ENCODE results near the gene CLCNKA. TPM values are rescaled to one million over a fixed set of nuclear protein-coding genes. Genes with fewer than 3 reads are reported as not detected.

Gene CLCNKA
- polyA plus RNA-seq, 1 donor (not counting 4 experiments of a cell fraction or from before 2014, with no cell fraction given), result not detected

DNA sequence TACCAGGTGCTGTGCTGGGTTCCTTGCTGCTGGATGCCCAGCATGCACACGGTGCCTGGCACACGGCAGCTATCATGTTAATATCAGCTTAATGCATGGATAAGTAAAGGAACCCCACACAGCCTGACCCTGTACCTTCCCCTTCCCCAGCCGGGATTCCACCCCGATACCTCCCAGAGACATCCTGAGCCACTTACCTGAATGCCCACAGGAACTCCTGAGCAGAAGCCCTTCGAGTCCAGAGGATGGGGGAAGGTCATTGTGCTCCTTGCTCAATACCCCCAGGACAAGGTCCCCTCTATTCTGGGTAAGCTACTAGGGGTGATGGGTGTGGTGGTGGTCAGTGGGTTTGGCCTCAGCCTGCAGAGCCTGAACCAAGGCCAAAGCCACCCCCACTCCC, 50.3 kb downstream of the CLCNKA start:
- H3K4me3 ChIP-seq (ENCODE audit: control insufficient read depth in 2 of 3, extremely low read depth in 1 of 3, insufficient read depth in 2 of 3, low read depth in 1 of 3, low read length in 3 of 3), result no peak overlapping the region
- no peak overlapping the region for H3K27ac ChIP-seq (ENCODE audit: control insufficient read depth, insufficient read depth, low read length)
- no peaks in the 10 kb centered on the region for H3K9me1 ChIP-seq (ENCODE audit: control insufficient read depth, extremely low read depth, insufficient read depth, low read length)
- no peaks in the 10 kb centered on the region for H4K20me1 ChIP-seq (ENCODE audit: control insufficient read depth, extremely low read depth, insufficient read depth, low read length)
- no peak for DNase-seq (ENCODE audit: low read depth, low spot score)
- TF ChIP-seq, protein P1, sequence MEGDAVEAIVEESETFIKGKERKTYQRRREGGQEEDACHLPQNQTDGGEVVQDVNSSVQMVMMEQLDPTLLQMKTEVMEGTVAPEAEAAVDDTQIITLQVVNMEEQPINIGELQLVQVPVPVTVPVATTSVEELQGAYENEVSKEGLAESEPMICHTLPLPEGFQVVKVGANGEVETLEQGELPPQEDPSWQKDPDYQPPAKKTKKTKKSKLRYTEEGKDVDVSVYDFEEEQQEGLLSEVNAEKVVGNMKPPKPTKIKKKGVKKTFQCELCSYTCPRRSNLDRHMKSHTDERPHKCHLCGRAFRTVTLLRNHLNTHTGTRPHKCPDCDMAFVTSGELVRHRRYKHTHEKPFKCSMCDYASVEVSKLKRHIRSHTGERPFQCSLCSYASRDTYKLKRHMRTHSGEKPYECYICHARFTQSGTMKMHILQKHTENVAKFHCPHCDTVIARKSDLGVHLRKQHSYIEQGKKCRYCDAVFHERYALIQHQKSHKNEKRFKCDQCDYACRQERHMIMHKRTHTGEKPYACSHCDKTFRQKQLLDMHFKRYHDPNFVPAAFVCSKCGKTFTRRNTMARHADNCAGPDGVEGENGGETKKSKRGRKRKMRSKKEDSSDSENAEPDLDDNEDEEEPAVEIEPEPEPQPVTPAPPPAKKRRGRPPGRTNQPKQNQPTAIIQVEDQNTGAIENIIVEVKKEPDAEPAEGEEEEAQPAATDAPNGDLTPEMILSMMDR (optimal IDR thresholded peaks at IDR 0.05 in 1 of 3, IDR thresholded peaks at IDR 0.05 in 1 of 3, conservative IDR thresholded peaks at IDR 0.05 in 1 of 3; ENCODE audit: extremely low read depth in 1 of 3, insufficient read depth in 2 of 3, low read length in 3 of 3), result no peak
- no peak for TF ChIP-seq EZH2 (IDR thresholded peaks at IDR 0.05; ENCODE audit: low read length)
- H3K36me3 ChIP-seq (ENCODE audit: control insufficient read depth in 2 of 2, extremely low read depth in 1 of 2, insufficient read depth in 2 of 2, low read length in 2 of 2), result no peaks in the 10 kb centered on the region
- no peak overlapping the region for H3K4me2 ChIP-seq (ENCODE audit: control insufficient read depth, extremely low read depth, insufficient read depth, low read depth, low read length)
- H3K27me3 ChIP-seq (ENCODE audit: control insufficient read depth, extremely low read depth, insufficient read depth, low read length), result peaks cover 14% of the 10 kb centered on the region
- dilution Hi-C loops (cut with MboI; ENCODE audit: extremely low pct_ligation_motif_present, low sequenced_read_pairs), result no loop called here
- no peaks in the 10 kb centered on the region for H3K9me3 ChIP-seq (ENCODE audit: control insufficient read depth, low read depth, low read length)
- no peak for FAIRE-seq
- H3K9ac ChIP-seq (ENCODE audit: control insufficient read depth, extremely low read depth, insufficient read depth, low read length), result no peak overlapping the region
- peaks cover 27% of the 10 kb centered on the region for H3K4me1 ChIP-seq (ENCODE audit: control insufficient read depth, extremely low read depth, insufficient read depth, low read length)
- no peaks in the 10 kb centered on the region for H3K79me2 ChIP-seq (ENCODE audit: control insufficient read depth, insufficient read depth, low read length)
- no peak overlapping the region for H2AFZ ChIP-seq (ENCODE audit: control insufficient read depth, low read length)

DNA sequence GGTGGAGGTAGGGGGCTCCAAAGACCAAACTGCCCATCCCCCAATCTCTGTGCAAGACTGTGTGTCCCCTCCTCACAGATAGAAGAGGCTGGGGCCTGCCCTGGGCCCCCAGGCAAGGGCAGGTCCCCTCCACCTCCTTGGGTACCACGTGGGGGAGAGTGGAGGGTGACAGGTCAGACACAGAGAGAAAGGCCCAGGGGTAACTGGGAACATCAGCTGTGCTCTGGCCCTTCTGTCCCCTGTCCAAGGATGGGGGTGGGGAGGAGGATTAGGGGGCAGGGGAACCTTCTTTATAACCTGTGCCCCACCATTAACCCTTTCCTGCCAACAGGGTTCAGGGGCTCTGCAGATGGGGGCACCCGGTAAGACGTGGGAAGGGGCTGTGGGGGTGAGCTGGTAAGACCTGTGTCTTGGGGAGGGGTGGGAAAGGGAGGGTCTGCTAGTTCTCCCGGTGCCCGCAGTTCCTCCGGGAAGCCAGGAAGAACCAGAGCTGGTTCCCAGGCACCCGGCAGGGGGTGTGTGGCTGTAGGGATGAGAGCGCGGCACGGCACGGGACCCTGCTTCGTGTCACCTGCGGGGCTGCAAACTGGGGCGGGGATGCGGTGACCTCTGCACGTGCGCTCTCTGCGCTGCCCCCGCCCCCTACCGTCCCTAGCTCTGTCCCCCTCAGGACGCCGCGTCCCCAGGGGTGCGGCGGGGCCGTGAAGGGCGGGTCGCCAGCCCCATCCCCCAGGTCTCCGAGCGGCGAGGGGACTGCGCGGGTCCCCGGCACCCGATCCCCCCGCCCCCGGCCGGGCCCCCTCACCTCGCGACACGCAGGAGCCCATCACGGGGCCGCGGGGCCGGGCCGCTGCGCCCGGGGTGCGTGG, 51.0 kb downstream of the CLCNKA start:
- TF ChIP-seq, protein P1 (optimal IDR thresholded peaks at IDR 0.05 in 1 of 3, IDR thresholded peaks at IDR 0.05 in 1 of 3, conservative IDR thresholded peaks at IDR 0.05 in 1 of 3; ENCODE audit: extremely low read depth in 1 of 3, insufficient read depth in 2 of 3, low read length in 3 of 3), result peak in 1 of 3 experiments; percentile 35
- TF ChIP-seq EZH2 (IDR thresholded peaks at IDR 0.05; ENCODE audit: low read length), result no peak
- peak overlapping the region; percentile 40 for H3K9ac ChIP-seq (ENCODE audit: control insufficient read depth, extremely low read depth, insufficient read depth, low read length)

More for the DNA sequence above, 51.0 kb downstream of the CLCNKA start:
- FAIRE-seq (no peak), DNase-seq (ENCODE audit: low read depth, low spot score) (no peak)
- Histone ChIP-seq H3K79me2 (ENCODE audit: control insufficient read depth, insufficient read depth, low read length) (no peaks in the 10 kb centered on the region), H2AFZ (ENCODE audit: control insufficient read depth, low read length) (no peak overlapping the region), H3K27ac (ENCODE audit: control insufficient read depth, insufficient read depth, low read length) (no peak overlapping the region), H4K20me1 (ENCODE audit: control insufficient read depth, extremely low read depth, insufficient read depth, low read length) (no peaks in the 10 kb centered on the region), H3K9me1 (ENCODE audit: control insufficient read depth, extremely low read depth, insufficient read depth, low read length) (no peaks in the 10 kb centered on the region), H3K4me3 (ENCODE audit: control insufficient read depth in 2 of 3, extremely low read depth in 1 of 3, insufficient read depth in 2 of 3, low read depth in 1 of 3, low read length in 3 of 3) (peak overlapping the region; percentile 39 to 52 (median 41)), H3K27me3 (ENCODE audit: control insufficient read depth, extremely low read depth, insufficient read depth, low read length) (peaks cover 8% of the 10 kb centered on the region), H3K9me3 (ENCODE audit: control insufficient read depth, low read depth, low read length) (no peaks in the 10 kb centered on the region), H3K4me1 (ENCODE audit: control insufficient read depth, extremely low read depth, insufficient read depth, low read length) (peaks cover 29% of the 10 kb centered on the region), H3K4me2 (ENCODE audit: control insufficient read depth, extremely low read depth, insufficient read depth, low read depth, low read length) (peak overlapping the region; percentile 77), H3K36me3 (ENCODE audit: control insufficient read depth in 2 of 2, extremely low read depth in 1 of 2, insufficient read depth in 2 of 2, low read length in 2 of 2) (no peaks in the 10 kb centered on the region)
- dilution Hi-C loops (cut with MboI; ENCODE audit: extremely low pct_ligation_motif_present, low sequenced_read_pairs), result no loop called here
